Panc1 (cell line): ENCODE results near the gene CTSG. TPM values are rescaled to one million over a fixed set of nuclear protein-coding genes. Genes with fewer than 3 reads are reported as not detected.

ENCODE experiments used
- ATAC-seq: fragments of 200-7000 bp; cut with Tn5 transposase; 2 replicates; pipeline ENCODE4 v1.9.1; 2020; ENCODE audit warnings: mild to moderate bottlenecking, moderate library complexity
- BruUV-seq: library from RNA; stranded (reverse); fragments of 400-500 nt; replicated peaks from 2 replicates; lab custom pipeline; 2021; lab: Mats Ljungman, UMichigan
- CTCF ChIA-PET: fragments of 300-600 bp; sonication (Branson Sonifier 250); formaldehyde crosslinking; loops from one replicate; lab custom pipeline; 2022; ENCODE audit warnings: antibody characterized with exemption; lab: Charles Lee
- POLR2A ChIA-PET: fragments of 300-600 bp; sonication (Branson Sonifier 250); formaldehyde crosslinking; loops from one replicate; lab custom pipeline; 2022; ENCODE audit warnings: antibody characterized with exemption; lab: Charles Lee
- DNase-seq: peaks from one replicate; pipeline ENCODE4 v3.0.0-alpha.2; 2010; ENCODE audit warnings: low read depth, low spot score
- H3K27ac ChIP-seq: 2 replicates; pipeline ENCODE4 v1.5.1; 2011; ENCODE audit warnings: mild to moderate bottlenecking, low read length, inconsistent platforms
- H3K27me3 ChIP-seq: fragments of 200-500 bp; sonication (Bioruptor generic); 2 replicates; pipeline ENCODE4 v1.6.0; 2014; ENCODE audit warnings: low read length, inconsistent platforms; ENCODE audit not compliant: control insufficient read depth, insufficient read depth
- H3K36me3 ChIP-seq: fragments of 200-500 bp; sonication (Bioruptor generic); 2 replicates; pipeline ENCODE4 v1.5.1; 2014; ENCODE audit warnings: inconsistent platforms, mild to moderate bottlenecking, low read length, moderate library complexity; ENCODE audit not compliant: control insufficient read depth, insufficient read depth
- H3K4me1 ChIP-seq: 2 replicates; pipeline ENCODE4 v1.5.1; 2011; ENCODE audit warnings: inconsistent platforms, mild to moderate bottlenecking, low read length, moderate library complexity; ENCODE audit not compliant: control insufficient read depth, insufficient read depth
- H3K4me3 ChIP-seq, 2 experiments: 2 replicates each; pipeline ENCODE4 v1.5.1; 2011 to 2012; ENCODE audit warnings: low read depth in 2 of 2, low read length in 2 of 2, mild to moderate bottlenecking in 2 of 2, inconsistent platforms in 1 of 2, moderate library complexity in 1 of 2
- H3K9me3 ChIP-seq: fragments of 200-500 bp; sonication (Bioruptor generic); 2 replicates; pipeline ENCODE4 v1.5.1; 2014; ENCODE audit warnings: low read depth, mild to moderate bottlenecking, inconsistent platforms, low read length, moderate library complexity; ENCODE audit not compliant: control insufficient read depth, insufficient read depth
- POLR2AphosphoS5 ChIP-seq: IDR thresholded peaks from 2 replicates; pipeline ENCODE4 v1.6.1; 2012; ENCODE audit warnings: mild to moderate bottlenecking, low read depth, low read length, moderate library complexity
- SIN3A ChIP-seq: IDR thresholded peaks from 2 replicates; pipeline ENCODE4 v1.6.1; 2012; ENCODE audit warnings: low read depth, mild to moderate bottlenecking, low read length, moderate library complexity, borderline replicate concordance; ENCODE audit not compliant: insufficient read depth
- TCF7L2 ChIP-seq: IDR thresholded peaks from 2 replicates; pipeline ENCODE4 v1.6.1; 2011; ENCODE audit warnings: mild to moderate bottlenecking, low read depth, low read length, inconsistent platforms
- in situ Hi-C: cut with HindIII; loops from 2 replicates; pipeline ENCODE4 v1.10.0; 2016; ENCODE audit warnings: low sequenced_read_pairs, low pct_unique_long_range_greater_than_20kb
- intact Hi-C: fragments of 100-400 bp; cut with micrococcal nuclease; formaldehyde crosslinking; loops from one replicate; pipeline ENCODE4 v1.10.0; 2022; ENCODE audit not compliant: unreplicated experiment
- total RNA-seq: library from RNA; stranded (reverse); gene quantifications from one replicate; pipeline ENCODE4 v1.2.1, GENCODE V29; 2021; ENCODE audit not compliant: unreplicated experiment
- TF ChIP-seq, protein P1 (sequence below), 2 experiments: IDR thresholded peaks; 2 replicates each; pipeline ENCODE4 v1.6.1; 2011 to 2012; ENCODE audit warnings: low read depth in 2 of 2, control low read depth in 1 of 2, low read length in 1 of 2, mild to moderate bottlenecking in 1 of 2, moderate library complexity in 1 of 2; ENCODE audit not compliant: insufficient read depth in 1 of 2
- TF ChIP-seq, protein P2 (sequence below): fragments of 450-650 bp; IDR thresholded peaks from 2 replicates; pipeline ENCODE4 v1.5.1; 2017; ENCODE audit warnings: mild to moderate bottlenecking

CTSG gene
- total RNA-seq, 1 experiment from 2014 or later = not detected

DNA sequence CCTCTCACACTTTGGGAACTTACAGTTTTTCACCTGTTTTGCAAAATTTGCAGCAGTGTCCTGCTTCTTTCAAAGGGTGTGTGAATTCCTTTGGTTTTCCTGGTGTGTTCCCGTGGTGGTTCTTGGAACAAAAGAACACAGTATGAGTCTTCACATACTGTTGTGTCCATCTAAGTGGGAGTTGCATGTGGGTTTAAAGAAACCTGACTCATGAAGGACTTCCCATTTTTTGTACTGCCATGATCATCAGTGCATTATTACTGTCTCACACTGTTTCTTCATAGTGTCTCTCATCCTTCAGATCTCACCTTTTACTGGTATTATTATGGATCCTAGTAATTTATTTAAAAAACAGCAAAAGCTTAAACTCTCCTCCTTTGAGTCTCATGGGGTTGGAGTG lies 37.2 kb upstream of the CTSG start:
- no peaks in the 10 kb centered on the region for H3K27me3 ChIP-seq
- no peaks in the 10 kb centered on the region for H3K36me3 ChIP-seq
- DNase-seq = no peak
- no peaks in the 10 kb centered on the region for H3K4me1 ChIP-seq
- H3K4me3 ChIP-seq = no peak overlapping the region
- ATAC-seq = no peak
- no TSS peak for BruUV-seq
- CTCF ChIA-PET = no interaction called here
- TF ChIP-seq, protein P1, sequence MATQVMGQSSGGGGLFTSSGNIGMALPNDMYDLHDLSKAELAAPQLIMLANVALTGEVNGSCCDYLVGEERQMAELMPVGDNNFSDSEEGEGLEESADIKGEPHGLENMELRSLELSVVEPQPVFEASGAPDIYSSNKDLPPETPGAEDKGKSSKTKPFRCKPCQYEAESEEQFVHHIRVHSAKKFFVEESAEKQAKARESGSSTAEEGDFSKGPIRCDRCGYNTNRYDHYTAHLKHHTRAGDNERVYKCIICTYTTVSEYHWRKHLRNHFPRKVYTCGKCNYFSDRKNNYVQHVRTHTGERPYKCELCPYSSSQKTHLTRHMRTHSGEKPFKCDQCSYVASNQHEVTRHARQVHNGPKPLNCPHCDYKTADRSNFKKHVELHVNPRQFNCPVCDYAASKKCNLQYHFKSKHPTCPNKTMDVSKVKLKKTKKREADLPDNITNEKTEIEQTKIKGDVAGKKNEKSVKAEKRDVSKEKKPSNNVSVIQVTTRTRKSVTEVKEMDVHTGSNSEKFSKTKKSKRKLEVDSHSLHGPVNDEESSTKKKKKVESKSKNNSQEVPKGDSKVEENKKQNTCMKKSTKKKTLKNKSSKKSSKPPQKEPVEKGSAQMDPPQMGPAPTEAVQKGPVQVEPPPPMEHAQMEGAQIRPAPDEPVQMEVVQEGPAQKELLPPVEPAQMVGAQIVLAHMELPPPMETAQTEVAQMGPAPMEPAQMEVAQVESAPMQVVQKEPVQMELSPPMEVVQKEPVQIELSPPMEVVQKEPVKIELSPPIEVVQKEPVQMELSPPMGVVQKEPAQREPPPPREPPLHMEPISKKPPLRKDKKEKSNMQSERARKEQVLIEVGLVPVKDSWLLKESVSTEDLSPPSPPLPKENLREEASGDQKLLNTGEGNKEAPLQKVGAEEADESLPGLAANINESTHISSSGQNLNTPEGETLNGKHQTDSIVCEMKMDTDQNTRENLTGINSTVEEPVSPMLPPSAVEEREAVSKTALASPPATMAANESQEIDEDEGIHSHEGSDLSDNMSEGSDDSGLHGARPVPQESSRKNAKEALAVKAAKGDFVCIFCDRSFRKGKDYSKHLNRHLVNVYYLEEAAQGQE (IDR thresholded peaks at IDR 0.05; ENCODE audit: insufficient read depth in 1 of 2, low read depth in 2 of 2, low read length in 1 of 2) = no peak
- TF ChIP-seq SIN3A (no peak), POLR2AphosphoS5 (no peak), TCF7L2 (no peak)
- TF ChIP-seq, protein P2, sequence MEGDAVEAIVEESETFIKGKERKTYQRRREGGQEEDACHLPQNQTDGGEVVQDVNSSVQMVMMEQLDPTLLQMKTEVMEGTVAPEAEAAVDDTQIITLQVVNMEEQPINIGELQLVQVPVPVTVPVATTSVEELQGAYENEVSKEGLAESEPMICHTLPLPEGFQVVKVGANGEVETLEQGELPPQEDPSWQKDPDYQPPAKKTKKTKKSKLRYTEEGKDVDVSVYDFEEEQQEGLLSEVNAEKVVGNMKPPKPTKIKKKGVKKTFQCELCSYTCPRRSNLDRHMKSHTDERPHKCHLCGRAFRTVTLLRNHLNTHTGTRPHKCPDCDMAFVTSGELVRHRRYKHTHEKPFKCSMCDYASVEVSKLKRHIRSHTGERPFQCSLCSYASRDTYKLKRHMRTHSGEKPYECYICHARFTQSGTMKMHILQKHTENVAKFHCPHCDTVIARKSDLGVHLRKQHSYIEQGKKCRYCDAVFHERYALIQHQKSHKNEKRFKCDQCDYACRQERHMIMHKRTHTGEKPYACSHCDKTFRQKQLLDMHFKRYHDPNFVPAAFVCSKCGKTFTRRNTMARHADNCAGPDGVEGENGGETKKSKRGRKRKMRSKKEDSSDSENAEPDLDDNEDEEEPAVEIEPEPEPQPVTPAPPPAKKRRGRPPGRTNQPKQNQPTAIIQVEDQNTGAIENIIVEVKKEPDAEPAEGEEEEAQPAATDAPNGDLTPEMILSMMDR = no peak
- no peaks in the 10 kb centered on the region for H3K9me3 ChIP-seq
- intact Hi-C loops = no loop called here
- no peak overlapping the region for H3K27ac ChIP-seq
- in situ Hi-C loops = no loop called here
- POLR2A ChIA-PET = interaction anchor here (0.7 kb wide), 1 partner anchor 13 kb away, joined by 3 read pairs; no protein-coding TSS in a partner anchor

DNA sequence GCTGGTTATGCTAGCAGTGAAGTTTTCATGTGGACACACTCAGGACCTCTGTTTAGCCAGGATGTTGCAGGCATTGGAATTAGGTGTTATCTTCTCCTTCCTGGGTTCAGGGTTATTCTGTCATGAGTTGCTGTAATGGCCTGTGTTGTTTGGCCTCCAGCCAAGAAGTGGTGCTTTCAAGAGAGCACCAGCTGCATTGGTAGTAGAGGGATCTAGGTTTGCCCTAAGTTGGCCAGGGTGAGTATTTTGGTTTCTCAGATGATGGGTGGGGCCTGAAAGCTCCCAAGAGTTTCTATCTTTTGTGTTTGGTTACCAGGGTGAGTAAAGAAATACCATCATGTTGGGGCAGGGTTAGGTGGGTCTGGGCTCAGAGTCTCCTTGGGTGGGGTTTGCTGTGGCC lies 36.1 kb upstream of the CTSG start:
- no peak overlapping the region for H3K27ac ChIP-seq

More for the DNA sequence above, 36.1 kb upstream of the CTSG start:
- no peak for ATAC-seq
- BruUV-seq = no TSS peak
- ChIA-PET CTCF (no interaction called here), POLR2A (no interaction called here)
- no peaks in the 10 kb centered on the region for H3K27me3 ChIP-seq
- intact Hi-C loops (no loop called here), in situ Hi-C loops (no loop called here)
- H3K36me3 ChIP-seq = no peaks in the 10 kb centered on the region
- no peak for DNase-seq
- TF ChIP-seq POLR2AphosphoS5 (no peak), TCF7L2 (no peak), SIN3A (no peak)
- TF ChIP-seq, protein P1 (IDR thresholded peaks at IDR 0.05; ENCODE audit: insufficient read depth in 1 of 2, low read depth in 2 of 2, low read length in 1 of 2) = no peak
- TF ChIP-seq, protein P2 = no peak
- no peak overlapping the region for H3K4me3 ChIP-seq
- no peaks in the 10 kb centered on the region for H3K9me3 ChIP-seq
- no peaks in the 10 kb centered on the region for H3K4me1 ChIP-seq
